ENCODE measurements around the gene RAP1A.
"Not testable (repeated sequence)": the region's sequence is repeated elsewhere in the genome, so short reads cannot be mapped to it uniquely, and the experiment has no call there.

The RAP1A gene

DNA sequence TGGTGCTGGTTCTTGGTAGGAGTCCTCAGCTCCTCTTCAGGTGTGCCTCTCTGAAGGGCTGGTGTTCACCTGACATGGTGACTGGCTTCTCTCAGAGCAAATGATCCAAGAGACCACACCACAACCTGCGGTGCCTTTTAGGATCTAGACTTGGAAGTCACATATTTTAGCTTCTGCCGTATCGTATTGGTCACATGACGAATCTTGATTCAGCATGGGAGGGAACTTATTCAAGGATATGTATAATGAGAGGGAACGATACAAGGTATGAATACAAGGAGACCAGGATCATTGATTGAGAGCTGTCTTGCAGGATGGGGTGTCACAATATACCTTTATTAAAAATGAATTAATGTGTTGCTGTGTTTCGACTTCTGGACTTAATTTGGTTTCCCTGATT lies 58.0 kb downstream of the RAP1A start:
- Histone ChIP-seq H3K9ac (ENCODE audit: low read depth, low read length) (no peak overlapping the region), H3K36me3 (ENCODE audit: insufficient read depth, low read length) (no peaks in the 10 kb centered on the region), H3K4me2 (ENCODE audit: low read length) (no peak overlapping the region), H3K9me3 (replicated peaks; ENCODE audit: low read length) (no peaks in the 10 kb centered on the region), H3K4me1 (ENCODE audit: control insufficient read depth, insufficient read depth, low read length) (no peaks in the 10 kb centered on the region), H3K27me3 (ENCODE audit: control insufficient read depth, insufficient read depth, low read length) (no peaks in the 10 kb centered on the region), H3K4me3 (ENCODE audit: low read length) (no peak overlapping the region)

DNA sequence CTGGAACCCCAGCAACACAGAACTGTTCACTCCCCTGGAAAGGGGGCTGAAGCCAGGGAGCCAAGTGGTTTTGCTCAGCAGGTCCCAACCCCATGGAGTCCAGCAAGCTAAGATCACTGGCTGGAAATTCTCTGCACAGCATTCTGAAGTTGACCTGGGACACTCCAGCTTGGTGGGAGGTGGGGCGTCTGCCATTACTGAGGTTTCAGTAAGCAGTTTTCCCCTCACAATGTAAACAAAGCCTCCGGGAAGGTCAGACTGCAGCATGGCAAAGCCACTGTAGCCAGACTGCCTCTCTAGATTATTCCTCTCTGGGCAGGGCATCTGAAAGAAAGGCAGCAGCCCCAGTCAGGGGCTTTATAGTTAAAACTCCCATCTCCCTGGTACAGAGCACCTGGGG lies 60.0 kb downstream of the RAP1A start:
- no peak overlapping the region for H3K4me2 ChIP-seq (ENCODE audit: low read length)
- H3K9ac ChIP-seq (ENCODE audit: low read depth, low read length): no peak overlapping the region
- no peaks in the 10 kb centered on the region for H3K4me1 ChIP-seq (ENCODE audit: control insufficient read depth, insufficient read depth, low read length)
- no peaks in the 10 kb centered on the region for H3K36me3 ChIP-seq (ENCODE audit: insufficient read depth, low read length)
- no peaks in the 10 kb centered on the region for H3K27me3 ChIP-seq (ENCODE audit: control insufficient read depth, insufficient read depth, low read length)
- H3K4me3 ChIP-seq (ENCODE audit: low read length): no peak overlapping the region
- H3K9me3 ChIP-seq (replicated peaks; ENCODE audit: low read length): no peaks in the 10 kb centered on the region

DNA sequence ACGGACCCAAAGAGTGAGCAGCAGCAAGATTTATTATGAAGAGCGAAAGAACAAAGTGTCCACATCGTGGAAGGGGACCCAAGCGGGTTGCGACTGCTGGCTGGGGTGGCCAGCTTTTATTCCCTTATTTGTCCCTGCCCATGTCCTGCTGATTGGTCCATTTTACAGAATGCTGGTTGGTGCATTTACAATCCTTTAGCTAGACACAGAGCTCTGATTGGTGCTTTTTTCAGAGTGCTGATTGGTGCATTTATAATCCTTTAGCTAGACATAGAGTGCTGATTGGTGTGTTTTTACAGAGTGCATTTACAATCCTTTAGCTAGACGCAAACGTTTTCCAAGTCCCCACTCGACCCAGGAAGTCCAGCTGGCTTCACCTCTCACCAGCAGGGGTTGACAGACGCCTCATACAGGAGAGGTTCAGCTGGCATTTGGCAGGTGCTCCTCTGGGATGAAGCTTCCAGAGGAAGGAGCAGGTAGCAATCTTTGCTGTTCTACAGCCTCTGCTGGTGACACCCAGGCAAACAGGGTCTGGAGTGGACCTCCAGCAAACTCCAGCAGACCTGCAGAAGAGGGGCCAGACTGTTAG lies 60.7 kb downstream of the RAP1A start:
- not testable (repeated sequence) for H3K4me3 ChIP-seq (ENCODE audit: low read length); H3K4me1 ChIP-seq (ENCODE audit: control insufficient read depth, insufficient read depth, low read length); H3K27me3 ChIP-seq (ENCODE audit: control insufficient read depth, insufficient read depth, low read length); H3K4me2 ChIP-seq (ENCODE audit: low read length); H3K36me3 ChIP-seq (ENCODE audit: insufficient read depth, low read length); H3K9me3 ChIP-seq (replicated peaks; ENCODE audit: low read length); H3K9ac ChIP-seq (ENCODE audit: low read depth, low read length)

DNA sequence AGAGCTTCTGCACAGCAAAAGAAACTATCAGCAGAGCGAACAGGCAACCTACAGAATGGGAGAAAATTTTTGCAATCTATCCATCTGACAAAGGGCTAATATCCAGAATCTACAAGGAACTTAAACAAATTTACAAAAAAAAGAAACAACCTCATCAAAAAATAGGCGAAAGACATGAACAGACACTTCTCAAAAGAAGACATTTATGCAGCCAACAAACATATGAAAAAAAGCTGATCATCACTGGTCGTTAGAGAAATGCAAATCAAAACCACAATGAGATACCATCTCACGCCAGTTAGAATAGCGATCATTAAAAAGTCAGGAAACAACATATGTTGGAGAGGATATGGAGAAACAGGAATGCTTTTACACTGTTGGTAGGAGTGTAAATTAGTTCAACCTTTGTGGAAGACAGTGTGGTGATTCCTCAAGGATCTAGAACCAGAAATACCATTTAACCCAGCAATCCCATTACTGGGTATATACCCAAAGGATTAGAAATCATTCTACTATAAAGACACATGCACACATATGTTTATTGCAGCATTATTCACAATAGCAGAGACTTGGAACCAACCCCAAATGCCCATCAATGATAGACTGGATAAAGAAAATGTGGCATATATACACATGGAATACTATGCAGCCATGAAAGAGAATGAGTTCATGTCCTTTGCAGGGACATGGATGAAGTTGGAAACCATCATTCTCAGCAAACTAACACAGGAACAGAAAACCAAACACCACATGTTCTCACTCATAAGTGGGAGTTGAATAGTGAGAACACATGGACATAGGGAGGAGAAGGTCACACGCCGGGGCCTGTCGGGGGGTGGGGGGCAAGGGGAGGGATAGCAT lies 65.9 kb downstream of the RAP1A start:
- H3K36me3 ChIP-seq (ENCODE audit: insufficient read depth, low read length): not testable (repeated sequence)

DNA sequence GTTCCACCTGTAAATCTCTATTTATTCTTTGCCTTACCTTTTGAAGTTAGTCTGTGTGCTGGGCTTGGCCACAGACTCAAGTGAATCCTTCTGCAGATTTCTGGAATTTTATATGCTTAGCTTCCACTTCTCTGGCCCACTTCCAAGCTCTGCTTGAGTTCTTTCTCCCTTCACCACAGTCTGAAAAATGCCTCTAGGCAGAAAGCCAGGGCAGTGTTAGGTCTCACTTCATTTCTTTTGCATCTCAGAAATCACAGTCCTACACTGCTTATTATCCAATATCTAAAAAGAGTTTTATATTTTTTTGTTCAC lies 70.7 kb downstream of the RAP1A start:
- no peak overlapping the region for H3K4me3 ChIP-seq (ENCODE audit: low read length)
- H3K36me3 ChIP-seq (ENCODE audit: insufficient read depth, low read length): peaks cover 13% of the 10 kb centered on the region
- H3K9me3 ChIP-seq (replicated peaks; ENCODE audit: low read length): no peaks in the 10 kb centered on the region
- no peaks in the 10 kb centered on the region for H3K27me3 ChIP-seq (ENCODE audit: control insufficient read depth, insufficient read depth, low read length)
- H3K4me1 ChIP-seq (ENCODE audit: control insufficient read depth, insufficient read depth, low read length): peaks cover 7% of the 10 kb centered on the region
- no peak overlapping the region for H3K9ac ChIP-seq (ENCODE audit: low read depth, low read length)
- no peak overlapping the region for H3K4me2 ChIP-seq (ENCODE audit: low read length)

More for the DNA sequence above, 65.9 kb downstream of the RAP1A start:
- H3K4me3 ChIP-seq (ENCODE audit: low read length); H3K4me2 ChIP-seq (ENCODE audit: low read length); H3K9ac ChIP-seq (ENCODE audit: low read depth, low read length); H3K9me3 ChIP-seq (replicated peaks; ENCODE audit: low read length); H3K27me3 ChIP-seq (ENCODE audit: control insufficient read depth, insufficient read depth, low read length); H3K4me1 ChIP-seq (ENCODE audit: control insufficient read depth, insufficient read depth, low read length): not testable (repeated sequence)

DNA sequence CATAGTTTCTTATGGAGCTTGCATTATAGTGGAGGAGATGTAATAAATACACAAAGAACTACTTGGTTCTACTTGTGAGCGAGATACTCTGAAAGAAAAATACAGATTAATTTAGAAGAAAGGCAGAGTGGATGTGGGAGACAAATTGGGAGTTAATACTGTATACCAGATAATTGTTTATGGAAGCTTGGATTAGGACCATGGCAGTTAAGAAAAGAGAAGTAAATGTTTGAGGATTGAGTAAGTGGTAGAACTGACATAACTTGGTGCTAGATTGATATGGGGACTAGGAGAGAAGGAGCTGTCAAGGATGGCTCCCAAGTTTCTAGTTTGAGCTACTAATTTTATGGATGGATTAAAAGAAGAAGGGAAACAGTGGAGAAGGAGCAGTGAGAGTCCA lies 72.3 kb downstream of the RAP1A start:
- H3K4me1 ChIP-seq (ENCODE audit: control insufficient read depth, insufficient read depth, low read length): peaks cover 7% of the 10 kb centered on the region
- H3K27me3 ChIP-seq (ENCODE audit: control insufficient read depth, insufficient read depth, low read length): no peaks in the 10 kb centered on the region
- H3K9ac ChIP-seq (ENCODE audit: low read depth, low read length): no peak overlapping the region
- H3K36me3 ChIP-seq (ENCODE audit: insufficient read depth, low read length): peaks cover 22% of the 10 kb centered on the region
- H3K9me3 ChIP-seq (replicated peaks; ENCODE audit: low read length): no peaks in the 10 kb centered on the region
- H3K4me3 ChIP-seq (ENCODE audit: low read length): no peak overlapping the region
- no peak overlapping the region for H3K4me2 ChIP-seq (ENCODE audit: low read length)

DNA sequence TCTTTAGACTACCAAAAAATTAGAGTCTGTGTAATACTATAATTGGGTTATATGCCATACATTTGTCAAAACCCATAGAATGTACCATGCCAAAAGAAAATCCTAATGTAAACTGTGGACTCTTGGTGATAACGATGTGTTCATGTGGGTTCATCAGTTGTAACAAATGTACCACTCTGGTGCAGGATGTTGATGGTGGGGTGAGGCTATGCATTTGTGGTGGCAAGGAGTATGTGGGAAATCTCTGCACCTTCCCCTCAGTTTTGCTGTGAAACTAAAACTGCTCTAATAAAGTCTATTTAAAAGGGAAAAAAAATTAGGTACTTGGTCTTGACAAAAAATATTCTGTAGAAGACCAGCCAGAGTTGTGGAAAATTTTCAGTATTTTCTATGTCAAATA lies 76.2 kb downstream of the RAP1A start:
- no peak overlapping the region for H3K4me3 ChIP-seq (ENCODE audit: low read length)
- H3K4me1 ChIP-seq (ENCODE audit: control insufficient read depth, insufficient read depth, low read length): no peaks in the 10 kb centered on the region
- peaks cover 39% of the 10 kb centered on the region for H3K36me3 ChIP-seq (ENCODE audit: insufficient read depth, low read length)
- H3K9me3 ChIP-seq (replicated peaks; ENCODE audit: low read length): no peaks in the 10 kb centered on the region
- H3K27me3 ChIP-seq (ENCODE audit: control insufficient read depth, insufficient read depth, low read length): no peaks in the 10 kb centered on the region
- no peak overlapping the region for H3K4me2 ChIP-seq (ENCODE audit: low read length)
- no peak overlapping the region for H3K9ac ChIP-seq (ENCODE audit: low read depth, low read length)

DNA sequence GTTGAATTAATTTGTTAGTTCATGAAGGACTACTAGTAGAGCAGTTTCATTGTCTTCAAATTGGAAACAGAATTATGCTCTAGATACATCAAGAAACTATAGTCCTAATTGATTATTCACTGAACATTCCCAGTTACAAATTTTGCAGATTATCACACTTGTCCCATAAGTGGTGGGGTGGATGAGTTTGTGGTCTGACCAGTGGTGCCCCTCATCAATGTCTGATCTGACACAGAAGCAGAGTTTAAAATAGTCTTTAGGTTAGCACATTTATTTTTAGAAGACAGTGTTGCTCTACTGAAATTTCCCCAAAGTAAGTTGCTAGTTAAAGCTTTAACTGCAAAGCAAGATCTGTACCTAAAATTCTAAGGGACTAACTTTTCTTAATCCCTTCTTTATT lies 76.7 kb downstream of the RAP1A start:
- no peak overlapping the region for H3K9ac ChIP-seq (ENCODE audit: low read depth, low read length)
- no peak overlapping the region for H3K4me3 ChIP-seq (ENCODE audit: low read length)
- H3K4me1 ChIP-seq (ENCODE audit: control insufficient read depth, insufficient read depth, low read length): no peaks in the 10 kb centered on the region
- H3K9me3 ChIP-seq (replicated peaks; ENCODE audit: low read length): no peaks in the 10 kb centered on the region
- no peaks in the 10 kb centered on the region for H3K27me3 ChIP-seq (ENCODE audit: control insufficient read depth, insufficient read depth, low read length)
- peaks cover 42% of the 10 kb centered on the region for H3K36me3 ChIP-seq (ENCODE audit: insufficient read depth, low read length)
- H3K4me2 ChIP-seq (ENCODE audit: low read length): no peak overlapping the region

DNA sequence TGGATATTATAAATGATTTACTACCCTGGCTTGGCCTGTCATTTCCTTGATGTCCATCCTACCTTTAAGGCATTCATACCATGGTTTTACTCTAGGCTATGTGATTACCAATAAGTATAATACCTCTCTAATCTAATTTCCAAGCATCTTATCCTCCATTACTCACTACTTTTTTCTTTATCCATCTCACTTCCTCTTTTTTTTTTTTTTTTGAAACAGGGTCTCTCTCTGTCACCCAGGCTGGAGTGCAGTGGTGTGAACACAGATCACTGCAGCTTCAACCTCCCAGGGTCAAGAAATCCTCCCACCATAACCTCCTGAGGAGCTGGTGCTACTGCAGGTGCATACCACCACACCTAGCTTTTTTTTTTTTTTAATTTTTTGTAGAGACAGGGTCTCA lies 79.7 kb downstream of the RAP1A start:
- Histone ChIP-seq H3K9me3 (replicated peaks; ENCODE audit: low read length) (no peaks in the 10 kb centered on the region), H3K4me2 (ENCODE audit: low read length) (no peak overlapping the region), H3K4me1 (ENCODE audit: control insufficient read depth, insufficient read depth, low read length) (no peaks in the 10 kb centered on the region), H3K9ac (ENCODE audit: low read depth, low read length) (no peak overlapping the region), H3K36me3 (ENCODE audit: insufficient read depth, low read length) (peaks cover 44% of the 10 kb centered on the region), H3K4me3 (ENCODE audit: low read length) (no peak overlapping the region), H3K27me3 (ENCODE audit: control insufficient read depth, insufficient read depth, low read length) (no peaks in the 10 kb centered on the region)

DNA sequence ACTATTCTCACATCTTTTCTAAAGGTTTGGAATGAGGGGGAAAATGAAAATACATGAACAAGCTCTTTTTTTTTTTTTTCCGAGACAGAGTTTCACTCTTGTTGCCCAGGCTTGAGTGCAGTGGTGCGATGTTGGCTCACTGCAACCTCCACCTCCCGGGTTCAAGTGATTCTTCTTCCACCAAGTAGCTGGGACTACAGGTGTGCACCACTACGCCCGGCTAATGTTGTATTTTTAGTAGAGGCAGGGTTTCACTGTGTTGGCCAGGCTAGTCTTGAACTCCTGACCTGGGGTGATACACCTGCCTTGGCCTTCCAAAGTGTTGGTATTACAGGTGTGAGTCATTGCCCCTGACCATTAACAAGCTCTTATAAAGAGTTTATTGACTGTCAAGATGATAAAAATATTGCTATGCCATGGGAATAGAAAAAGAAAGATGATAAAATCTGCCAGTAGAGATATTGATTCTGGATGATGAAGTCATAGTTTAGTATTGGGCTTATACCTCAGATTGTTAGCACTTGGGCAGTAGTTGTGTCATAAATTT lies 83.0 kb downstream of the RAP1A start:
- Histone ChIP-seq H3K9ac (ENCODE audit: low read depth, low read length) (no peak overlapping the region), H3K27me3 (ENCODE audit: control insufficient read depth, insufficient read depth, low read length) (no peaks in the 10 kb centered on the region), H3K36me3 (ENCODE audit: insufficient read depth, low read length) (peaks cover 50% of the 10 kb centered on the region), H3K9me3 (replicated peaks; ENCODE audit: low read length) (no peaks in the 10 kb centered on the region), H3K4me2 (ENCODE audit: low read length) (no peak overlapping the region), H3K4me1 (ENCODE audit: control insufficient read depth, insufficient read depth, low read length) (peaks cover under 1% of the 10 kb centered on the region), H3K4me3 (ENCODE audit: low read length) (no peak overlapping the region)

DNA sequence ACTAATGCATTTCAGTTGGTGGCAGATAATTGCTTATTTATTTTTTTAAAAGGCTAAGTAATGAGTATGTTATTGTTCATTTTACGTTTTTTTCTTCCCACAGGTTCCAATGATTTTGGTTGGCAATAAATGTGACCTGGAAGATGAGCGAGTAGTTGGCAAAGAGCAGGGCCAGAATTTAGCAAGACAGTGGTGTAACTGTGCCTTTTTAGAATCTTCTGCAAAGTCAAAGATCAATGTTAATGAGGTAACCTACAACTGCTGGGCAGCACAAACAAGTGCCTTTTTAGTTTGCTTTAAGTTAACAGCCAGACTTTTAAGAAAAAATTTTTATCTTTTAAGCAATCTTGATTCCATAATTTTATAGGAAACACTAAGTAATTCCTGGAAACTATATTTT lies 84.7 kb downstream of the RAP1A start:
- H3K4me3 ChIP-seq (ENCODE audit: low read length): no peak overlapping the region
- H3K9me3 ChIP-seq (replicated peaks; ENCODE audit: low read length): no peaks in the 10 kb centered on the region
- peaks cover 53% of the 10 kb centered on the region for H3K36me3 ChIP-seq (ENCODE audit: insufficient read depth, low read length)
- no peak overlapping the region for H3K4me2 ChIP-seq (ENCODE audit: low read length)
- no peak overlapping the region for H3K9ac ChIP-seq (ENCODE audit: low read depth, low read length)
- peaks cover 9% of the 10 kb centered on the region for H3K4me1 ChIP-seq (ENCODE audit: control insufficient read depth, insufficient read depth, low read length)
- H3K27me3 ChIP-seq (ENCODE audit: control insufficient read depth, insufficient read depth, low read length): no peaks in the 10 kb centered on the region

DNA sequence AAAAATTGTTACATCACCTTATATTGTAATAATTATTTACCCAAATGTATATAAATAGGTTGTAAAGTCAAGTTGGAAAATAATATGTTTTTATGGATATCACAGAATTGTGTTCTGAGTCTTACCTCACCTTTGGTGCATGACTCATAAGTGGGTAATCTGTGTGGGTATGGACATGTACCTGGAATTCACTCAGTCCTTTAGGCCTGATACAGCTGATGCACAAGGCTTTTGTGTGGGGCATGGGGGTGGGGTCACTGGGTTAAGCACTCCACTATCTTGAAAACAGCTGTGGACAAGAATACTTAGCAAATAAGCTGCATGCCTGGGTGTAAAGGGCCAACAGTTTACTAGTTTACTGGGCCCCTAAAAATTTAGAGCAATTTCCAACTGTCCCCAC lies 85.2 kb downstream of the RAP1A start:
- H3K9ac ChIP-seq (ENCODE audit: low read depth, low read length): no peak overlapping the region
- H3K9me3 ChIP-seq (replicated peaks; ENCODE audit: low read length): no peaks in the 10 kb centered on the region
- H3K27me3 ChIP-seq (ENCODE audit: control insufficient read depth, insufficient read depth, low read length): no peaks in the 10 kb centered on the region
- peaks cover 9% of the 10 kb centered on the region for H3K4me1 ChIP-seq (ENCODE audit: control insufficient read depth, insufficient read depth, low read length)
- H3K4me3 ChIP-seq (ENCODE audit: low read length): no peak overlapping the region
- H3K36me3 ChIP-seq (ENCODE audit: insufficient read depth, low read length): peaks cover 54% of the 10 kb centered on the region
- no peak overlapping the region for H3K4me2 ChIP-seq (ENCODE audit: low read length)

Measured in skeletal muscle satellite cell (primary cell).